HG02938 (cell line): ENCODE data around the gene SCAF4.

ENCODE experiments used
- ATAC-seq: cut with Tn5 transposase; IDR thresholded peaks from one replicate; pipeline ENCODE4 v1.9.1; 2021; ENCODE audit warnings: mild to moderate bottlenecking, moderate library complexity; ENCODE audit not compliant: unreplicated experiment

Gene SCAF4

DNA sequence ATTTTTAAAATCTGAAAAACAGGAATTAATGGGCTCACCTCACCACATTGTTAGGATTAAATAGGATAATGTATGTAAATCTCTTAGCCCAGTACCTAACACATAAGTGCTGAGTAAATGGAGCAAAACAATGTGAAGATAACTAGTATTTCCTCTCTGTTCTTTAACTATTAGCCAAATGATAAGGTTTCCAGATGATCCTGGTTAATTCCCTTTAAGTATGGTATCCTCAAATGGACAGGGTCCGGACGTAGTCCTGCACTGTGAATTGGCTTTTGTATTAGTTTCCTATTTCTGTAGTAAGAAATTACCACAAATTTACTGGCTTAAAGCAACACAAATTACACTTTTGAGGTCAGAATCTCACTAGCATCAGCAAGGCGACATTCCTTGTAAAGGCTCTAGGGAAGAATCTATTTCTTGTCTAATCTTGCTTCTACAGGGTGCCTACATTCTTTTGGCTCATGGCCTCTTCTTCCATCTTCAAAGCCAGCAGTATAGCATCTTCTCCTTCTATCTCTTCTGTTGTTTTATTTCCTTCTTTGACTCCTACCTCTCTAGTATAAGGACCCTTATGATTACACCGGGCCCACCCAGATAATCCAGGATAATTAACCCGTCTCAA, 17.1 kb downstream of the SCAF4 start:
- no peak for ATAC-seq

DNA sequence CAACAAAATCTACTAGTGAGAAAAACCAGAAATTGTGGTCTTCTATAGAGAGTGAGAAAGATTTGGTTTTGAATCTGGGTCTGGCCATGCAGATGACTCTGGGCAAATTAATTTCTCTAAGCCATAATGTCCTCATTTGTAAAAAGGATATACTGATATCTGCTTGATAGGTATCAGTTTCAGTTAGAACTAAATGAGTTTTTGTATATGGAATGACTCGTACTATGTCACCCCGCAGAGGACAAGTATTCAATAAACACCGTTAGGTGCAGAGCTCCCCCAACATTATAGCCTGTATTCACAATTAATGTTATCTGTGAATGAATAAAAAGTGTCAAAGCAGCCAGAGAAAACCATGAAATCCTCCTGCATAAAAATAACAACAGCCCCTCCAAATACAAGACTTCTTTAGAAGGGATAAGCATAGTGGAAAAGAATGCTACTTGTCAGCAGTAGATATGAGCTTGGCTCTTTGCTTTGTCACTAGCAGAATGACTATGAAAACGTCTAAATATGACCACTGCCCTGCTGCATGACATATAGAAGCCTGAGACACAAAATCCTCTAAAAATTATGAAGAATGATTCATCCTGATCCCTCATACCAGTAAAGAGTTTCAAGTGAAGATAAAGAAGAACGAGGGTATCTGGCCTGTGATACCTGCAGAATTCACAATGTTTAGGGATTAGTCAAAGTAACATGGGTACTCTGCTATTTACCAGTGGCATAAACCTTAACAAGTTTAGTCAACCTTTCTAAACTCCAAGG, 17.8 kb downstream of the SCAF4 start:
- no peak for ATAC-seq

DNA sequence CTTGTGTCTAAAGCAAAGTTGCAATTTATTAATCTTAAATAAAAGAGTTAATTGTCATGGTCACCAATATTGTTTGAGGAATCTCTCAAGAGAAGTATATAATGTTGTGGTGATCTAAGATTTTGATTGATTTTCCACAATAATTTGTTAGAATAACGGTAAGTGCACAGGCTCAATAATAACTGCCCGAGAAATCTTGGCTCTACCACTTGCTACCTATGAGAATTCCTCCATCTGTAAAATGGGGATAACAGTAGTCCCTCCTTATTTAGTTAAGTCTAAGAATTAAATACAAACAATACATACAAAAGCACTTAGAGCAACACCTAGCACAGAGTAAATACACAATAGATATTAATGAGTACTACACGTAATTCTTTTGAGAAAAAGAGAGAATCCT, 18.8 kb downstream of the SCAF4 start:
- no peak for ATAC-seq

DNA sequence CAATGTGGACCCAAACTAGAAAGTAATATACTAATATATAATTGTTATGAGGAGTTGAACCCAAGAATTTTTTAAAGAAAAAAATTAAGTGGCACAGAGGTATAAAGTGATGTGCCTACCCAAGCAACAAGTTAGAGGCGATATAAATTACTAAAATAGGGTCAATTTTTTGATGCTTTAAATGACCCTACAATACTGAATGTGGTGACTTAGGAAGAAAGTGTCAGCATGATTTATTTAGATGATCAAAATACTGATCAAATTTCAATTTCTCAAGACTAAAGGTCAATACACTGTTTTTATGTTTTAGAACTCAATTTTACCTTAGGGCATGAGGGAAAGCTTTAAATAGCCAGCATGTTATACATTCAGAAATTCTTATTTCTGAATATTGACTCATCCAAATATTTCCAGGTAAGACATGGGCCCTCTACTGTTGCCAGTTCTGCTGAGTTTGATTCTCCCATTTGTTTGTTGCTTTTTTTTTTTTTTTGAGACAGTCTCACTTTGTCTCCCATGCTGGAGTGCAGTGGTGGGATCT, 20.1 kb downstream of the SCAF4 start:
- no peak for ATAC-seq

DNA sequence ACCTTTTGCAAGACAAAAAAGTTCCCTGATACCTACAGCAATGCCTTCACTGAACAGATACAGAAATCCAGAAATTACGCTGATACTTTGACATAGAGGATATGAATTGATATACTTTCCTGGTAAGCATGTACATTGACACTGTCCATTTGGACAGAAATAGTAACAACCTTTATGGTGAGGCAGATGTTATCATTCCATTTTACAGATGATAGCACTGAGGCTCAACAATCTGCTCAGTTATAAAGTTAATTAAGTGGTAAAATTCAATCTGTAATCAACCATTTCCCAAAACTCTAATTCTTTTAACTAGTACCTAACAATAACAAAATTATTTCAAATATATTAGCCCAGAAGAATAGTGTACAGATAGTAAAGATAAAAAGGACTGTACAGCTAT, 20.6 kb downstream of the SCAF4 start:
- ATAC-seq, result no peak

DNA sequence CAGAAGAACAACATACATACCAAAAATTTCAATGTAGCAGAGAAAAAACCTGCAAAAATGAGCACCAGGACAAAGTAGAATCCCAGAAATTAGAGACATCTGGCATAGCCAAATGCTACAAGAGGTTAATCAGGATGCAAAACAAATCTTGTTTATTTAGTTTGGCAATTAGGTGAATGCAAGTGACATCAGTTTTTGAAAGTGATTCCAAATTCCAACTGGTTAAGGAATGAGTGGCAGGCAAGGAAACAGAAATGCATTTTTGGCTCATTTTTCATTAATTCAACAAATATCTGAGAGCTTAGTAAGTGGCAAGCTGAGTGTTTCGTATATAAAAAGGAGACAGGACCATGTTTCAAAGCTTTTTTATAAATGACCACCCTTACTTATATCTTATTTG, 21.3 kb downstream of the SCAF4 start:
- no peak for ATAC-seq

DNA sequence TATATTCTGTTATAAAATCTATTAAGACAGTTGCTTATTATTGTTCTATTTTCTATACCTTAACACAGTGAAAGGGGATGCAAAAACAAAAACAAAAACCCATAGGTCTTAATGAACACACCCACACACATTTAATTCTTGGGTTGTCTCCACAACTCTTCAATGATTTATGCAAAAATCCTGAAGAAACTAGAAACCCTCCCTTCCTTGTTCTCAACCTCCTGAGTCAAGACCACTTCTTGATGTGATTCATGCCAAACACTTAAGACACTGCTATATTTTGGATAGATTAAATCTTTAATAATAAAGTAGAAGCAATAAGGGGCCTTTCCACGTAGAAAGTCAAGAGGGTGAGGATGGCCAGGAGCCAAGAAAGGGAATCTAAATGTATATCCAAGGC, 23.4 kb downstream of the SCAF4 start:
- no peak for ATAC-seq

DNA sequence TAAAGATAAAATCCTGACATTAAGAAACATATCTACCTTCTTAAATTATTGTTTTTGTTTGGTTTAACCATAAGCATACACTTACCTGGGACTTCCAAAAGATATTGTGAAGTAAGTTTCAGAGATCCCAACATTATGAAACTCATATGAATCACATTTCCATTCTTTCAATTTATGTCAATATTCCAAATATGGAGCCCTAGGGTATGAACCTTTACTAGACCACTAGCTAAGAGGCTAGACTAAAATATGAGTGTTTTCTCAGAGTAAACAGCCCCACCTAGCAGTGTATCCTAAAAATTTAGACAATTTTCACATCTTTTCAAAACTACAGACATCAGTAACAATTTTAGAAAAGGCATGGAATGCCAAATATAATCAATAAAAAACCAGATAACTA, 24.4 kb downstream of the SCAF4 start:
- no peak for ATAC-seq

DNA sequence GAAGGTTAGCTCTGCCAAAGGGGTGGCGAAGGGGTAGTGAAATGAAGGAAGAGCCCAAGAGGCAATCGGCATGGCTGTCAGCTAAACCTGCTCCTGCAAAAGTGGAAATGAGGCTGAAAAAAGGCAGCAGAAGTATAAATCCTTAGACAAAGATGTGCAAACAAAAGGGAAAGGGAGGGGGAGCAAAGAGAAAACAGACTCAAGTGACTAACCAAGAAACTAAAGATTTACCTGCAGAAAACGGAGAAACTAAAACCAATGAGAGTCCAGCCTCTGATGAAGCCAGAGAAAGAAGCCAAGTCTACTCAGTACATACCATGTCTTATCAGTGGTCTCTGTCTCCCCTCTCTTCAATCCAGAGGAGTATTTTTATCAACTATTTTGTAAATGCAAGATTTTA, 25.4 kb downstream of the SCAF4 start:
- no peak for ATAC-seq

DNA sequence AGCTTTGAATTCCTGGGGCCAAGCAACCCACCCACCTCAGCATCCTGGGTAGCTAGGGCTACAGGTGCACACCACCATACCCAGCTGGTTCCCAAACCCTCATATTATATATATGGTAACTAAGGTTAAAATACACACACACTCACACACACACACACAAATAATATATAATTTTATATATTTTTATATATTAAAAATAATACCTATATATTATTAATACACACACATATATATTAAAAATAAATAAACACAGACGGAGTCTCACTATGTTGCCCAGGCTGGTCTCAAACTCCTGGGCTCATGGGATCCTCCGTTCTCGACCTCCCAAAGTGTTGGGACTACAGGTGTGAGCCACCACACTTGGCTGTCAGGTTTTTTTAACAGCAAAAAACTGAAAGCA, 31.9 kb downstream of the SCAF4 start:
- ATAC-seq, result no peak

DNA sequence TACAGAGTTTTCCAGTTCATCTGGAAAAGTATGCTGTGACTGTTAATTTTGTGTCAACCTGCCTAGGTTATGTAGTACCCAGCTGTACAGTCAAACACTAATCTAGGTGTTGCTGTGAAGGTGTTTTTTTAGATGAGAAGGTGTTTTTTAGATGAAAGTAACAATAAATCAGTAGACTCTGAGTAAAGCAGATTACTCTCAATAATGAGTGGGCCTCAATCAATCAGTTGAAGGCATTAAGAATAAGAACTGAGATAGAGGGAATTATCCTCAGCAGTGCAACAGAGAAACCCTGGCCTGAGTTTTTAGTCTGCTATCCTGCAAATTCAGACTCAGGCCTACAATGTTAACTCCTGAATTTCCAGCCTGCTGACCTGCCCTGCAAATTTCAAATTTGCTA, 33.5 kb downstream of the SCAF4 start:
- no peak for ATAC-seq

DNA sequence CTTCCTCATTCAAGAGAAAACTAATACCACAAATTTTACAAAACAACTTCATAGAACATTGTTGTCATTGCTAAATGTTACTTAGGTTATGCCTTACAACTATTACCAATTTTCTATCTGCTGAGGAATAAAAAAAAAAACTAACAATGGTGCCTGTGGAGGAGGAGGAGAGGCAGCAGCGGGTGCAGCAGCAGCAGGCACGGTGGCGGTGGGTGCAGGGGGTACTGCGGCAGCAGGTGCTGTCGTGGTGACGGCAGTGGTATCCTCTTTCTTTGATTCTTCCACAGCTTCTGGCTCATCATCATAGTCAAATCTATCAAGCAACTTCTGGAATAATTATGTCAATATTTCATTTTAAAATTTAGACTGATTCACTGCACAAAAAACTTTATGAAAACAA, 35.5 kb downstream of the SCAF4 start:
- no peak for ATAC-seq

DNA sequence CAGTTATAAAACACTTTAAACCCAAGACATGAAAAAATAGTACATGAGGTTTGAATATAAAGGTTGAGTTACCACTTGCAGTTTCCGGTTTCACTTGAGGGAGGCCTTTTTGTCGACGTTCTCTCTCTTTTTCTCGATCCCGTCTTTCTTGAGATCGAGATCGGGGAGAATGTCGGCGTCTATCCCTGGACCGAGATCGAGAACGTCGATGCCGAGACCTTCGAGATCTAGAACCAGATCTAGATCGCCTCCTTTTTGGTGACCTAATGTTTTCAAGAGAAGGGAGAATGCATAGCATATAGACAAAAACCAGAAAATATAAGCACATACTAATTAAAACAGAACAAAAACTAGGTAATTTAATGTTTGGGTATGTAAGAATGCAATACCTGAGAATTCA, 38.7 kb downstream of the SCAF4 start:
- ATAC-seq, result no peak

DNA sequence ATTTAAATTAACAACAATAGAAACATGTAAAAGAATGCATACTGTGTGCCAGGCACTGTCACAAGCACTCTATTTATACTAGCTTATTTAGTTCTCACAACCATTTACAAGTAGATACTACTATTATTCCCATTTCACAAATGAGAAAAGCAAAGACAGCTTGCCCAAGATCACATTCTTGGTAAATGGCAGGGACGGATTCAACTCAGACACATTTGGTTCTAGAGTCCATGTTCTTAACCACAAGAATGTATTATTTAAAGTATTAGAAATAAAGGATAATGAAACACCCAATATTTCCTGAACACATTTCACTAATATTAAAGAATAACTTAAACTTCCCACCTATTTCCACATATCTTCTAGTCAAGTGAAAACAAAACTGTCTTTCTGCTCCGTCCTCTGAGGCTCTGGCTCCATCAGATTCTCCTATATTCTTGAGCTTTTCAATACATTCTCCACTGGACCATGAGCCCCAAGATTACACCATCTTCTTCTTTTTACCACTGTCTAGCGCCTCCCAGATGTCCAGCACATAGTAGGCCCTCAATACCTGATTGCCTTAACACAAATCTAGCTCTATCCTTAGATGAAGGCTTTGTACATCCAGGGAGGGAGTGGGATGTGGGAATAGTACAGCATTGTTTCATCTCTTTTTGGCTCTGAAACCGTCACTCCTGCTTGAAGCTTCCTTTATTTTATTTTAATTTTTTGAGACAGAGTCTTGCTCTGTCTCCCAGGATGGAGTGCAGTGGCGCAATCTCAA, 43.1 kb downstream of the SCAF4 start:
- ATAC-seq, result no peak

DNA sequence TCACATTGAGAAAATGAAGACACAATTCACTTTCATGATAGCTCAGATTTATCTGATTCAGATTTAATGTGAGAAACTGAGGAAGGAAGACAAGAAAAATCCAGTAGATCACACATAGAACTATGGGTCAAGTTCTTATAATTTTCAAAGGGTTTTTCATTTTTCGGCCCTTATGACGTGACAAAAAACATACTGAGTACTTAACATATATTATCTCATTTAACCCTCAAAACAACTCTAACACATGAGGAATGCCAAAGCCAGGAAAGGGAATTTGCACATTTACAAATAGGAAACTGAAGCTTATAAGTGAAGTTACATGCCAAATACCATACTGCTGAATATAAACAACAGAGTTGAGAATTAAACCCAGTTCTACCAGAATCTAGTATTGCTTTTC, 44.8 kb downstream of the SCAF4 start:
- ATAC-seq, result no peak

DNA sequence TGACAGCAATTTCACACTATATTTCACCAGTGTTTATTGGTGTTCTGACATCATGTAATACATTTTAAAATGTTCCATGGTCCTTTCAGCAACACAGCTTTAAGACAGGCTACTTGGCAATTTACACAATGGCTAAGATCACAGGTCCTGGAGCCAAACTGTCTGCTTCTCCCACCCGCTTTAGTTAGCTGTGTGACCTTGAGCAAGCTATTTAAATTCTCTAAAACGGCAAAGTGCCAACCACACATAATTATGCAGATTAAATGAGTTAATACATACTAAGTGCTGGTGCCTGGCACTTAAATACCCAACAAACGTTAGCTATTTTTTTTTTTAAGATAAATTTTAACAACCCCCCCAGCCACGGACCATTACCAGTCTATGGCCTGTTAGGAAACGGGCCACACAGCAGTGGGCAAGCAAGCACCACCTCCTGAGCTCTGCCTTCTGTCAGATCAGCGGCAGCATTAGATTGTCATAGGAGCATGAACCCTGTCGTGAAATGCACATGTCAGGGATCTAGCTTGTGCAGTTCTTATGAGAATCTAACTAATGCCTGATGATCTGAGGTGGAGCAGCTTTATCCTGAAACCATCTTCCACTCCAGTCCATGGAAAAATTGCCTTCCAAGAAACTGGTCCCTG, 45.5 kb downstream of the SCAF4 start:
- no peak for ATAC-seq

DNA sequence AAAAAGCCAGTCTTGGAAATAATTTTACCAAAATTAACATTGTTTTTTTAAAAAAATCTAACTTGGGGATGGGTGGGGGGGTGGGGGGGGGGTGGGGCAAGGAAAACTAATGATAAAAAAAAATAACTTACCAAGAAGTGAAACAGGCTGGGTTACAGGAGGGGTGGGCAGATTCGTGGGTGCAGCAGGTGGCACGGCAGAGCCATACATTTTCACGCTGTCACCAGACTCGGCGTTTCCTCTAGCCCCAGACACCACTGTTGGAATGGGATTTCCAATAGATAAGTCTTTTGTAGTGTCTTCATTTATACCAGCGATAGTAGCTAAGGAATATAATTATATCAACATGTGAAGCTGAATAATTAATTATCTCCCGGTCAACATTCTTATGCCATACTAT, 47.0 kb downstream of the SCAF4 start:
- ATAC-seq, result no peak

DNA sequence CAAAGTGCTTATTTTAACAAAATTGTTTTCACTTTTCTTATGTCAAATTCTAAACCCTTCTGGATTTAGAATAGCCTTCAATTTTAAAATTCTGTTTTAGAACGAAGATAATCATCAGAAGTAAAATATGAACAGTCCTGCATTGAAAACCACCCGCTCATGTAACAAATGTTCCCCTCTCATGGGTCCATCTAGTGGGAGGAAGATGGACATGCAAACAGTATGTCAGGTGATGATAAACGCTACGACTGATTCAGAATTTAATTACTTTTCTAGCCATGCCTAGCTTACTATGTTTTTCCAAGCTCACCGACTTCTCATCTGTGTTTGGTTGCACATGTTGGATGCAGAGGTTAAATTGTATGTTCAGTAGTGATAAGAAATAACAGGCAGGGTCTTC, 48.9 kb downstream of the SCAF4 start:
- ATAC-seq, result no peak

DNA sequence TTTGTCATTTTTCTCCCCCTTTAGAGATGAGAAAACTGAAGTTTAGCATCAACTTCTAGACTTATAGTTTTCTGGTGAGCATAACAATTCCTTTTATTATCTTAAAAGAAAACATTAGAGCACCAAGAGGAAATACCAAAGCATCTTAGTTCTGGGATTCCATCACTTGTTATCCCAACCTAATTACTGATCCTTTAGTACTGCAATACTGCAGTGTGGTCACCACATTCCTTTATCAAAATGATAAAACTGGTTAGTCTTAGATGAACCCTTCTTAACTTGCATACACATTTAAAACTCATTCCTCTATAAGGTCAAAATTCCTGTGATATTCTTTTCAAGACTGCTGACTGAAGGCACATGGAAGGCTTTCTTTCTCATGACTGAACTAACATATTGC, 49.3 kb downstream of the SCAF4 start:
- ATAC-seq, result no peak

DNA sequence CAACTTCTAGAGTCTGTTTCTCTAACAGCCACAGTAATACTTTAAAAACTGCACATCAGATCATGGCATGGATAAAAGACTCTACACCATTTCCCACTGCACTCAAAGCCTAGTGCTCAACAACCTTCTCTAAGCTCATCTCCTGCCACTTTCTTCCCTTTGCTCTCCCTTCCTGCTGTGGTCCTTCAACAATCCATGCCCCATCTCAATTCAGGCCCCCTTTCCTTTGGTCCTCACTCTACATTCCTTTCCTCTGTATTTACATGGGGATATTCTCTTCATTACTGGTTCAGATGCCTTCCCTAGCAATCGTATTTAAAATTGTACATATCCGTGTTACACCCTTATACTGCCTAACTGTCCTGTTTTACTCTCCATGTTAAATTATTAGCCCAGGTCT, 53.4 kb downstream of the SCAF4 start:
- no peak for ATAC-seq

DNA sequence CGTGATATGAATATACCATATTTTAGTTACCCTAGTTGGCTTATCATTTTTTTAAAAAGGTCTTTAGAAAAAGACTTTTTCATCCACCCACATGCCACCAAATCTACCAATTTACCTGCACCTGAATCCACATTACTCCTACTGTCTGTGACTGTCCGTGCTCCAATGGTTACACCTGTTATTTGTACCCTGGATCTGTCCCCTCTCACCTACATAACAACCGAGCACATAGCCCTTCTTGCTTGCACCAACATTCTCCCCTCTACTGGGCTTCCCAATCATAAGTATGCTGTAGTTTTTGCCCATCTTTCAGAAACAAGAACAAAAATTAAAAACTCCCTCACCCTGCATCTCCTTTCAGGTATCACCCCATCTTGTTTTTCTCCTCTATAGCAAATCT, 54.9 kb downstream of the SCAF4 start:
- ATAC-seq, result no peak
